Endodermal cell (in vitro differentiated cells): ENCODE results near the gene SLC6A1. TPM values are rescaled to one million over a fixed set of nuclear protein-coding genes. Genes with fewer than 3 reads are reported as not detected.

ENCODE experiments used
- DNase-seq: peaks from one replicate; pipeline ENCODE4 v3.0.0-alpha.2; 2017
- H3K27ac ChIP-seq: 2 replicates; pipeline ENCODE4 v1.5.1; 2013; ENCODE audit warnings: mild to moderate bottlenecking, low read depth, low read length, moderate library complexity
- H3K27me3 ChIP-seq: 2 replicates; pipeline ENCODE4 v1.6.1; 2013; ENCODE audit warnings: mild to moderate bottlenecking, low read length, moderate library complexity; ENCODE audit not compliant: insufficient read depth, control insufficient read depth, poor library complexity, severe bottlenecking
- H3K36me3 ChIP-seq: 2 replicates; pipeline ENCODE4 v1.7.0; 2013; ENCODE audit warnings: mild to moderate bottlenecking, low read length, moderate library complexity; ENCODE audit not compliant: control insufficient read depth, insufficient read depth
- H3K4me1 ChIP-seq: one replicate; pipeline ENCODE4 v1.7.0; 2013; ENCODE audit warnings: low read length; ENCODE audit not compliant: control insufficient read depth, insufficient read depth
- H3K4me3 ChIP-seq: 2 replicates; pipeline ENCODE4 v1.5.1; 2013; ENCODE audit warnings: mild to moderate bottlenecking, low read length, moderate library complexity
- H3K9ac ChIP-seq: 2 replicates; pipeline ENCODE4 v1.6.1; 2013; ENCODE audit warnings: mild to moderate bottlenecking, low read length, moderate library complexity; ENCODE audit not compliant: poor library complexity, severe bottlenecking; ENCODE audit errors: extremely low read depth
- H3K9me3 ChIP-seq: 2 replicates; pipeline ENCODE4 v1.6.1; 2013; ENCODE audit warnings: mild to moderate bottlenecking, low read length, moderate library complexity; ENCODE audit not compliant: control insufficient read depth
- H3K27ac Mint-ChIP-seq: 2 replicates; pipeline ENCODE4 v1.8.0; 2020; ENCODE audit warnings: mixed read lengths
- H3K27me3 Mint-ChIP-seq: 2 replicates; pipeline ENCODE4 v1.8.0; 2021; ENCODE audit warnings: mild to moderate bottlenecking, mixed read lengths; ENCODE audit not compliant: insufficient read depth
- H3K36me3 Mint-ChIP-seq: 2 replicates; pipeline ENCODE4 v1.8.0; 2020; ENCODE audit warnings: low read depth, mixed read lengths
- H3K4me1 Mint-ChIP-seq: 2 replicates; pipeline ENCODE4 v1.8.0; 2020; ENCODE audit warnings: mixed read lengths
- H3K4me3 Mint-ChIP-seq: 2 replicates; pipeline ENCODE4 v1.8.0; 2020; ENCODE audit warnings: mild to moderate bottlenecking, moderate library complexity, mixed read lengths
- H3K9me3 Mint-ChIP-seq: 2 replicates; pipeline ENCODE4 v1.8.0; 2020; ENCODE audit warnings: mild to moderate bottlenecking, mixed read lengths
- WGBS, 2 experiments: methylation state at CpG; one replicate each; pipeline versions ENCODE4 v1.1.5 to v1.1.7; 2013; ENCODE audit warnings: missing lambda C conversion rate in 2 of 2, mixed read lengths in 1 of 2; ENCODE audit not compliant: insufficient coverage in 1 of 2, insufficient read length in 1 of 2; 5-methylcytosine and 5-hydroxymethylcytosine counted together
- total RNA-seq, 2 donors: library from RNA; stranded (reverse); fragmentation: NEBNext Ultra II Directional in 1 of 2; extraction: Animal tissue kit (Norgen Biotek cat#: 25700) in 1 of 2; gene quantifications; 2 replicates in 1 of 2; 3 replicates in 1 of 2; pipeline ENCODE4 v1.2.1, GENCODE V29; 2021
- TF ChIP-seq, protein P1 (sequence below): fragments of 200-600 bp; sonication (generic); conservative IDR thresholded peaks from 2 replicates; pipeline ENCODE4 v1.5.0; 2021; ENCODE audit warnings: antibody characterized with exemption, mild to moderate bottlenecking

The SLC6A1 gene
- total RNA-seq, 2 donors from 2014 or later, result 0.42 to 3.6 TPM

DNA sequence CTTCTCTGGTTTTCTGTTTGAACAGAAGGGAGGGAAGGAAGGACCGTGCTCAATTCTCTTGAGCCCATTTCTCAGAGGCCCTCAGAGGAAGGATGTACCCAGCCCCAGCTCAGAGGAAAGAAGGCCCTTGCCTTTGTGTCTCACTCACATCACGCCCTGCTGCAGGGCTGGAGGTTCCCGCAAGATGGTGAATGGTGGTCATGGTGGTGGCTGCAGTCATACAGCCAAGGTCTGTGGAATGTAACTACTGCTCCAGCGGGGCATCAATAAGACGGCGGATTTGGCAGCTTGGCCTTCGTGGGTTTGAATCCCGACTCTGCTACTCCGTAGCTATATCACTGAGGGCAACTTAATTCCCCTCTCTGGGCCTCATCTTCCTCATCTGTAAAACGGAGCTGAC, 62.9 kb downstream of the SLC6A1 start:
- Mint-ChIP-seq H3K27me3 (peaks cover 27% of the 10 kb centered on the region), H3K4me3 (no peak overlapping the region)

DNA sequence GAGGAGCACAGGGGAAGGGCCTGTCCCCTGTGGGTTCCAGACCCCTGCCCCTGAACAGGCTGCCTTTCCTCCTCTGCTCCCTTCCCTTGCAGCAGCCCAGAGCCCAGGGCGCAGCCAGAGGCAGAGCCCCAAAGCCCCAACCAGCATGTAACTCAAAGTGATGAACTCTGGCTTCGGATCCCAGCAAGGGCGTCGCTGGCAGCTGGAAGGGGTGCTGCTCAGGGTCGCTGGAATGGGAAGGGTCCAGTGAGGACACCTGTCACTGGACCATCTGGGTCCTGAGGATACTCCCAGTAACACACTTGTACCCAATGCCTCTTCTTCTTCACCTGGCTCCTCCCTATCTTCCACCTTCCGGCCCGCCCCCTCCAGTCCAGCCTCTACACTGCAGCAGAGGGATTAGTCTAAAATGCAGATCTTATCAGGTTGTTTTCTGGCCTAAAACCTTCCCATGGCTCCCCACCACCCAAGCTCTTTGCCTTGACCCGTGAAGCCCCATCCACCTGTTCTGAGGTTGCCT, 64.0 kb downstream of the SLC6A1 start:
- TF ChIP-seq, protein P1, sequence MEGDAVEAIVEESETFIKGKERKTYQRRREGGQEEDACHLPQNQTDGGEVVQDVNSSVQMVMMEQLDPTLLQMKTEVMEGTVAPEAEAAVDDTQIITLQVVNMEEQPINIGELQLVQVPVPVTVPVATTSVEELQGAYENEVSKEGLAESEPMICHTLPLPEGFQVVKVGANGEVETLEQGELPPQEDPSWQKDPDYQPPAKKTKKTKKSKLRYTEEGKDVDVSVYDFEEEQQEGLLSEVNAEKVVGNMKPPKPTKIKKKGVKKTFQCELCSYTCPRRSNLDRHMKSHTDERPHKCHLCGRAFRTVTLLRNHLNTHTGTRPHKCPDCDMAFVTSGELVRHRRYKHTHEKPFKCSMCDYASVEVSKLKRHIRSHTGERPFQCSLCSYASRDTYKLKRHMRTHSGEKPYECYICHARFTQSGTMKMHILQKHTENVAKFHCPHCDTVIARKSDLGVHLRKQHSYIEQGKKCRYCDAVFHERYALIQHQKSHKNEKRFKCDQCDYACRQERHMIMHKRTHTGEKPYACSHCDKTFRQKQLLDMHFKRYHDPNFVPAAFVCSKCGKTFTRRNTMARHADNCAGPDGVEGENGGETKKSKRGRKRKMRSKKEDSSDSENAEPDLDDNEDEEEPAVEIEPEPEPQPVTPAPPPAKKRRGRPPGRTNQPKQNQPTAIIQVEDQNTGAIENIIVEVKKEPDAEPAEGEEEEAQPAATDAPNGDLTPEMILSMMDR, result no peak
- no peak for DNase-seq
- no peak overlapping the region for H3K27ac ChIP-seq

More for the DNA sequence above, 62.9 kb downstream of the SLC6A1 start:
- H3K4me3 ChIP-seq, result no peak overlapping the region
- H3K36me3 ChIP-seq, result no peaks in the 10 kb centered on the region
- 82 to 88% methylated on average over 2 to 10 of the region's 10 CpGs for WGBS, 2 experiments
- no peak overlapping the region for H3K27ac Mint-ChIP-seq
- H3K36me3 Mint-ChIP-seq, result no peaks in the 10 kb centered on the region
- TF ChIP-seq, protein P1, result no peak
- H3K9me3 ChIP-seq, result no peaks in the 10 kb centered on the region
- no peak overlapping the region for H3K27ac ChIP-seq
- H3K4me1 Mint-ChIP-seq, result peaks cover under 1% of the 10 kb centered on the region
- no peaks in the 10 kb centered on the region for H3K27me3 ChIP-seq
- DNase-seq, result no peak
- H3K9ac ChIP-seq, result no peak overlapping the region
- no peaks in the 10 kb centered on the region for H3K9me3 Mint-ChIP-seq
- H3K4me1 ChIP-seq, result no peaks in the 10 kb centered on the region

DNA sequence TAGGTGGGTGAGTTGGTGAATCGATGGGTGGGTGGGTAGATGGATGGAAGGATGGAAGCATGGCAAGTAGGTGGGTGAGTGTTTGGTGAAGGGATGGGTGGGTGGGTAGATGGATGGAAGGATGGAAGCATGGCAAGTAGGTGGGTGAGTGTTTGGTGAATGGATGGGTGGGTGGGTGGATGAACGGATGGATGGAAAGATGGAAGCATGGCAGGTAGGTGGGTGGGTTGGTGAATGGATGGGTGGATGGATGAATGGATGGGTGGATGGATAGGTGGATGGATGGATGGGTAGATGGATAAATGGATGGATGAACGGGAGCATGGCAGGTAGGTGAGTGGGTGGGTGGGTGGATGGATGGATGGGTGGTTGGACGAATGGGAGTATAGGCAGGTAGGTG, 65.1 kb downstream of the SLC6A1 start:
- H3K4me1 ChIP-seq, result no peaks in the 10 kb centered on the region
- peaks cover 6% of the 10 kb centered on the region for H3K9me3 Mint-ChIP-seq
- H3K9me3 ChIP-seq, result no peaks in the 10 kb centered on the region
- H3K36me3 ChIP-seq, result no peaks in the 10 kb centered on the region
- H3K27ac Mint-ChIP-seq, result no peak overlapping the region
- H3K9ac ChIP-seq, result no peak overlapping the region
- H3K4me1 Mint-ChIP-seq, result no peaks in the 10 kb centered on the region
- H3K36me3 Mint-ChIP-seq, result no peaks in the 10 kb centered on the region
- H3K4me3 ChIP-seq, result no peak overlapping the region
- peaks cover 39% of the 10 kb centered on the region for H3K27me3 Mint-ChIP-seq
- DNase-seq, result no peak
- H3K4me3 Mint-ChIP-seq, result no peak overlapping the region
- TF ChIP-seq, protein P1, result no peak
- H3K27me3 ChIP-seq, result no peaks in the 10 kb centered on the region
- 86 to 91% methylated on average over 2 to 4 of the region's 4 CpGs for WGBS, 2 experiments
- H3K27ac ChIP-seq, result no peak overlapping the region

More for the DNA sequence above, 64.0 kb downstream of the SLC6A1 start:
- H3K36me3 Mint-ChIP-seq, result no peaks in the 10 kb centered on the region
- no peaks in the 10 kb centered on the region for H3K9me3 Mint-ChIP-seq
- 74 to 83% methylated on average over 5 to 8 of the region's 8 CpGs for WGBS, 2 experiments
- H3K4me3 Mint-ChIP-seq, result no peak overlapping the region
- Histone ChIP-seq H3K9ac (no peak overlapping the region), H3K4me3 (no peak overlapping the region), H3K9me3 (no peaks in the 10 kb centered on the region), H3K27me3 (no peaks in the 10 kb centered on the region), H3K4me1 (no peaks in the 10 kb centered on the region), H3K36me3 (no peaks in the 10 kb centered on the region)
- H3K4me1 Mint-ChIP-seq, result no peaks in the 10 kb centered on the region
- H3K27me3 Mint-ChIP-seq, result peaks cover 31% of the 10 kb centered on the region
- no peak overlapping the region for H3K27ac Mint-ChIP-seq
